K562 (cell line): ENCODE data around the gene HERPUD2. TPM values are rescaled to one million over a fixed set of nuclear protein-coding genes. Genes with fewer than 3 reads are reported as not detected.

Source experiments
- ATAC-seq: fragments of 200-7000 bp; cut with Tn5 transposase; 3 replicates; pipeline ENCODE4 v1.9.1; 2020; ENCODE audit warnings: moderate library complexity
- BruUV-seq: library from RNA; stranded (reverse); fragments of 400-500 nt; replicated peaks from 2 replicates; lab custom pipeline; 2021; lab: Mats Ljungman, UMichigan
- CTCF ChIA-PET: fragments of 300-600 bp; formaldehyde crosslinking; extraction: SDS; loops from one replicate; lab custom pipeline; 2021; ENCODE audit warnings: low intra/inter-chr PET ratio; lab: Yijun Ruan, JAX
- POLR2A ChIA-PET: fragments of 300-600, 350-650 bp; sonication (Branson Sonifier 250); formaldehyde crosslinking; extraction: SDS; loops from one replicate; lab custom pipeline; 2021; ENCODE audit warnings: antibody characterized with exemption, inconsistent platforms; lab: Yijun Ruan, JAX
- DNase-seq, 4 experiments: peaks; one replicate each; pipeline versions ENCODE4 v3.0.0 to v3.0.0-alpha.2; 2011 to 2018; ENCODE audit warnings: low spot score in 3 of 4, mixed read lengths in 3 of 4; ENCODE audit errors: extremely low read depth in 1 of 4
- FAIRE-seq: peaks from 2 replicates; lab custom pipeline; 2011; peaks lifted over from hg19 to GRCh38; lab: Jason Lieb, UNC
- H2AFZ ChIP-seq: 2 replicates; pipeline ENCODE4 v1.6.0; 2011; ENCODE audit warnings: low read depth, low read length, control low read depth, inconsistent platforms
- H3K27ac ChIP-seq: fragments of 200-600 bp; 3 replicates; pipeline ENCODE4 v1.8.0; 2011; ENCODE audit warnings: low read depth, mild to moderate bottlenecking, control low read depth, inconsistent platforms, low read length, moderate library complexity, mixed read lengths; ENCODE audit errors: extremely low read depth
- H3K27me3 ChIP-seq, 2 experiments: fragments of 300-600 bp in 1 of 2; 2 replicates in 1 of 2; 3 replicates in 1 of 2; pipeline versions ENCODE4 v1.6.0 to v1.8.0; 2011; ENCODE audit warnings: inconsistent platforms in 2 of 2, low read length in 2 of 2, mild to moderate bottlenecking in 1 of 2, mixed read lengths in 1 of 2, moderate library complexity in 1 of 2; ENCODE audit not compliant: control insufficient read depth in 2 of 2, insufficient read depth in 2 of 2
- H3K36me3 ChIP-seq: fragments of 300-600 bp; 3 replicates; pipeline ENCODE4 v1.8.0; 2011; ENCODE audit warnings: mild to moderate bottlenecking, low read length, inconsistent platforms; ENCODE audit not compliant: control insufficient read depth, insufficient read depth
- H3K4me1 ChIP-seq, 2 experiments: fragments of 200-600 bp in 1 of 2; replicated peaks in 1 of 2; 2 replicates in 1 of 2; 3 replicates in 1 of 2; pipeline versions ENCODE4 v1.5.1 to v1.8.0; 2011; ENCODE audit warnings: inconsistent platforms in 2 of 2, low read length in 2 of 2, mild to moderate bottlenecking in 1 of 2, mixed read lengths in 1 of 2, moderate library complexity in 1 of 2; ENCODE audit not compliant: control insufficient read depth in 2 of 2, insufficient read depth in 2 of 2
- H3K4me2 ChIP-seq: 2 replicates; pipeline ENCODE4 v1.6.1; 2011; ENCODE audit warnings: low read length, control low read depth, inconsistent platforms, mixed read lengths; ENCODE audit not compliant: insufficient read depth
- H3K4me3 ChIP-seq: fragments of 200-600 bp; sonication (generic), shearing (Covaris generic); 2 replicates; pipeline ENCODE4 v1.5.1; 2016; ENCODE audit warnings: control low read depth, inconsistent platforms
- H3K79me2 ChIP-seq: fragments of 200-600 bp; 3 replicates; pipeline ENCODE4 v1.8.0; 2011; ENCODE audit warnings: low read length, inconsistent platforms; ENCODE audit not compliant: control insufficient read depth, insufficient read depth
- H3K9ac ChIP-seq, 2 experiments: 2 replicates each; pipeline versions ENCODE4 v1.6.0 to v1.6.1; 2011; ENCODE audit warnings: low read depth in 2 of 2, low read length in 2 of 2, control low read depth in 1 of 2, inconsistent platforms in 1 of 2, mild to moderate bottlenecking in 1 of 2, mixed read lengths in 1 of 2; ENCODE audit not compliant: insufficient read depth in 1 of 2
- H3K9me1 ChIP-seq: one replicate; pipeline ENCODE4 v1.6.0; 2011; ENCODE audit warnings: inconsistent platforms, mild to moderate bottlenecking, low read length, moderate library complexity; ENCODE audit not compliant: control insufficient read depth, insufficient read depth
- H3K9me3 ChIP-seq: replicated peaks from 2 replicates; pipeline ENCODE4 v1.5.1; 2011; ENCODE audit warnings: low read depth, low read length, inconsistent platforms; ENCODE audit not compliant: control insufficient read depth, insufficient read depth
- H4K20me1 ChIP-seq: replicated peaks from 2 replicates; pipeline ENCODE4 v1.6.1; 2011; ENCODE audit warnings: low read length, inconsistent platforms, mixed read lengths; ENCODE audit not compliant: control insufficient read depth, insufficient read depth
- CEBPB ChIP-seq: fragments of 450-650 bp; IDR thresholded peaks from 2 replicates; pipeline ENCODE4 v1.6.1; 2016; ENCODE audit warnings: missing genetic modification characterization, missing compliant biosample characterization
- CEBPG ChIP-seq, 3 experiments: fragments of 200-800 bp in 1 of 3; sonication (Bioruptor generic) in 1 of 3; sonication (generic) in 1 of 3; formaldehyde crosslinking in 1 of 3; IDR thresholded peaks in 2 of 3; conservative IDR thresholded peaks in 1 of 3; 2 replicates each; pipeline versions ENCODE4 v1.6.1 to v1.8.0; 2016 to 2022; ENCODE audit warnings: missing compliant biosample characterization in 2 of 3, missing genetic modification characterization in 2 of 3, mild to moderate bottlenecking in 1 of 3, missing genetic modification reagents in 1 of 3
- CHD4 ChIP-seq: fragments of 200-600 bp; sonication (generic); IDR thresholded peaks from 3 replicates; pipeline ENCODE4 v1.6.1; 2012; ENCODE audit warnings: low read depth, mild to moderate bottlenecking, mixed read lengths, low read length, inconsistent platforms; ENCODE audit not compliant: insufficient read depth, insufficient replicate concordance, poor library complexity, severe bottlenecking
- CTCF ChIP-seq, 3 experiments: IDR thresholded peaks in 2 of 3; conservative IDR thresholded peaks in 1 of 3; 2 replicates each; pipeline ENCODE4 v1.5.1; 2011 to 2012; ENCODE audit warnings: low read length in 3 of 3, mild to moderate bottlenecking in 3 of 3, control low read depth in 2 of 3, improper control_type of control experiment in 1 of 3, inconsistent platforms in 1 of 3, low read depth in 1 of 3, mixed read lengths in 1 of 3, moderate library complexity in 1 of 3; ENCODE audit not compliant: insufficient read depth in 2 of 3
- E2F6 ChIP-seq, 2 experiments: IDR thresholded peaks; 2 replicates each; pipeline ENCODE4 v1.6.1; 2011; ENCODE audit warnings: borderline replicate concordance in 1 of 2, control low read depth in 1 of 2, low read depth in 1 of 2, low read length in 1 of 2, mild to moderate bottlenecking in 1 of 2, mixed read lengths in 1 of 2, moderate library complexity in 1 of 2; ENCODE audit not compliant: insufficient read depth in 1 of 2, insufficient read length in 1 of 2, poor library complexity in 1 of 2, severe bottlenecking in 1 of 2; ENCODE audit errors: extremely low read depth in 1 of 2
- KDM1A ChIP-seq, 2 experiments: fragments of 450-650 bp; IDR thresholded peaks; 2 replicates each; pipeline ENCODE4 v1.6.1; 2016; ENCODE audit warnings: mild to moderate bottlenecking in 2 of 2
- L3MBTL2 ChIP-seq: fragments of 450-650 bp; IDR thresholded peaks from 2 replicates; pipeline ENCODE4 v1.6.1; 2016; ENCODE audit warnings: mild to moderate bottlenecking, moderate library complexity
- MEIS2 ChIP-seq: fragments of 450-650 bp; IDR thresholded peaks from 2 replicates; pipeline ENCODE4 v1.6.1; 2014; ENCODE audit warnings: mild to moderate bottlenecking; ENCODE audit not compliant: partially characterized antibody
- MITF ChIP-seq: IDR thresholded peaks from 2 replicates; pipeline ENCODE4 v1.6.1; 2014; ENCODE audit warnings: antibody characterized with exemption
- RAD21 ChIP-seq, 2 experiments: fragments of 250-450 bp in 1 of 2; fragments of 450-650 bp in 1 of 2; sonication (Bioruptor Pico) in 1 of 2; formaldehyde crosslinking in 1 of 2; IDR thresholded peaks in 1 of 2; conservative IDR thresholded peaks in 1 of 2; 2 replicates each; pipeline versions ENCODE4 v1.4.0 to v1.8.0; 2020 to 2022; ENCODE audit warnings: mild to moderate bottlenecking in 2 of 2, moderate library complexity in 1 of 2
- RNF219 ChIP-seq: fragments of 250-450 bp; sonication (Bioruptor Pico); IDR thresholded peaks from 2 replicates; pipeline ENCODE4 v1.5.0; 2022; ENCODE audit warnings: mild to moderate bottlenecking
- RUNX1 ChIP-seq: sonication (generic); IDR thresholded peaks from 2 replicates; pipeline ENCODE4 v1.6.1; 2016; ENCODE audit warnings: antibody characterized with exemption, low read depth
- TAL1 ChIP-seq: fragments of 450-650 bp; IDR thresholded peaks from 2 replicates; pipeline ENCODE4 v1.6.1; 2016; ENCODE audit warnings: mild to moderate bottlenecking
- TCF7 ChIP-seq: sonication (generic); IDR thresholded peaks from 2 replicates; pipeline ENCODE4 v1.6.1; 2016; ENCODE audit warnings: antibody characterized with exemption, borderline replicate concordance
- ZNF57 ChIP-seq: fragments of 450-650 bp; formaldehyde crosslinking; IDR thresholded peaks from 2 replicates; pipeline ENCODE4 v1.4.0; 2020; ENCODE audit warnings: mild to moderate bottlenecking, moderate library complexity
- WGBS: fragments of 100-300 bp; shearing (Covaris generic); methylation state at CpG from one replicate; pipeline ENCODE4 v1.1.6; 2016; ENCODE audit warnings: low coverage, mixed read lengths; ENCODE audit not compliant: insufficient coverage; ENCODE audit errors: missing lambda C conversion rate; 5-methylcytosine and 5-hydroxymethylcytosine counted together
- in situ Hi-C: fragments of 300-500 bp; cut with MboI; formaldehyde crosslinking; loops from 4 replicates; pipeline ENCODE4 v1.15.0; 2018; ENCODE audit warnings: inconsistent platforms, mixed read lengths
- intact Hi-C: fragments of 100-400 bp; cut with micrococcal nuclease; formaldehyde crosslinking; loops from 2 replicates; pipeline ENCODE4 v1.14.2; 2022
- polyA plus RNA-seq, 8 experiments: library from polyadenylated mRNA; depleted of rRNA in 4 of 8; stranded (reverse) in 5 of 8; unstranded in 3 of 8; fragments of >200 nt; fragmentation: Nextera tagmentation in 2 of 8; fragmentation: Illumina TruSeq in 1 of 8; extraction: Ambion mirVana in 2 of 8; extraction: Trizol in 1 of 8; gene quantifications; 2 replicates each; pipeline versions ENCODE4 v1.2.1 to v1.2.3, GENCODE V29; 2011 to 2014; ENCODE audit warnings: inconsistent platforms in 1 of 8, missing spikeins in 1 of 8
- total RNA-seq, 7 experiments: library from RNA; depleted of rRNA in 6 of 7; stranded (reverse); fragments of >200 nt in 6 of 7; fragmentation: Illumina TruSeq in 2 of 7; extraction: Trizol in 2 of 7; gene quantifications; 2 replicates each; pipeline versions ENCODE4 v1.2.1 to v1.2.3, GENCODE V29; 2011 to 2021; ENCODE audit warnings: low replicate concordance in 1 of 7

The HERPUD2 gene
- total and polyA plus RNA-seq, 9 of the 15 experiments (the other 6 are each of a cell fraction or from before 2014, with no cell fraction given), result 4.1 to 28.5 (median 12.3) TPM

- Histone ChIP-seq H2AFZ (no peak overlapping the region), H3K4me3 (no peak overlapping the region), H3K79me2 (no peaks in the 10 kb centered on the region), H4K20me1 (no peaks in the 10 kb centered on the region), H3K4me1 (no peaks in the 10 kb centered on the region; a peak in 1 of 5 replicates), H3K27ac (no peak overlapping the region), H3K9ac (no peak overlapping the region), H3K9me3 (no peaks in the 10 kb centered on the region), H3K4me2 (no peak overlapping the region), H3K27me3 (peaks cover 0 to 5% of the 10 kb centered on the region in 2 experiments; a peak in 1 of 5 replicates), H3K36me3 (no peaks in the 10 kb centered on the region), H3K9me1 (no peaks in the 10 kb centered on the region)
- DNase-seq, result peak; percentile 59 to 63 (median 62)
- intact Hi-C loops (no loop called here), in situ Hi-C loops (no loop called here)
- FAIRE-seq, result peak; percentile 42
- ATAC-seq, result peak; percentile 89
- BruUV-seq, result no TSS peak
- ChIA-PET CTCF (interaction anchor here (0.6 kb wide), 1 partner anchor 15 kb away, joined by 4 read pairs; no protein-coding TSS in a partner anchor), POLR2A (no interaction called here)
- WGBS, result 15% methylated on average over 8 of the region's 8 CpGs
- no peak for TF ChIP-seq RUNX1
- no peak for TF ChIP-seq L3MBTL2
- 0 out of 2 replicates have a peak, but pooled peaks have one; percentile 32 for TF ChIP-seq MITF
- TF ChIP-seq RAD21 (CRISPR knock-in tag; conservative IDR thresholded peaks at IDR 0.05 in 1 of 2, IDR thresholded peaks at IDR 0.05 in 1 of 2), result peak in 1 of 2 experiments; percentile 6; a peak in 1 of 4 replicates
- TF ChIP-seq CHD4, result no peak
- peak in 1 of 2 experiments; percentile 37 for TF ChIP-seq E2F6 (IDR thresholded peaks at IDR 0.05; ENCODE audit: borderline replicate concordance in 1 of 2, extremely low read depth in 1 of 2, insufficient read depth in 1 of 2, insufficient read length in 1 of 2, low read depth in 1 of 2, low read length in 1 of 2, poor library complexity in 1 of 2, severe bottlenecking in 1 of 2)
- TF ChIP-seq TCF7, result no peak
- no peak for TF ChIP-seq CEBPB (tag)
- TF ChIP-seq CEBPG (CRISPR knock-in tag; IDR thresholded peaks at IDR 0.05), result no peak
- TF ChIP-seq CEBPG (tag; conservative IDR thresholded peaks at IDR 0.05 in 1 of 2, IDR thresholded peaks at IDR 0.05 in 1 of 2), result no peak
- TF ChIP-seq KDM1A (IDR thresholded peaks at IDR 0.05), result no peak
- no peak for TF ChIP-seq RNF219 (CRISPR knock-in tag)
- no peak for TF ChIP-seq MEIS2
- TF ChIP-seq TAL1, result no peak
- TF ChIP-seq CTCF (IDR thresholded peaks at IDR 0.05 in 2 of 3, conservative IDR thresholded peaks at IDR 0.05 in 1 of 3; ENCODE audit: insufficient read depth in 2 of 3, low read depth in 1 of 3, low read length in 3 of 3), result peak; percentile 58 to 78 (median 60)
- no peak for TF ChIP-seq ZNF57 (CRISPR knock-in tag)
These were observed 101.0 kb downstream of the HERPUD2 start for GRCh38 chr7:35593899-35594298.
